Raji (cell line): ENCODE measurements around the gene PHACTR1.

Experiments used
- POLR2A ChIP-seq: IDR thresholded peaks from 2 replicates; pipeline ENCODE4 v1.6.1; 2011; ENCODE audit warnings: low read depth, low read length, control low read depth; ENCODE audit not compliant: insufficient read depth

The PHACTR1 gene

GRCh38 chr6:13260101-13260598 lies 543.6 kb downstream of the PHACTR1 start:
- no peak for TF ChIP-seq POLR2A

GRCh38 chr6:13260831-13261230 lies 544.3 kb downstream of the PHACTR1 start:
- no peak for TF ChIP-seq POLR2A

DNA sequence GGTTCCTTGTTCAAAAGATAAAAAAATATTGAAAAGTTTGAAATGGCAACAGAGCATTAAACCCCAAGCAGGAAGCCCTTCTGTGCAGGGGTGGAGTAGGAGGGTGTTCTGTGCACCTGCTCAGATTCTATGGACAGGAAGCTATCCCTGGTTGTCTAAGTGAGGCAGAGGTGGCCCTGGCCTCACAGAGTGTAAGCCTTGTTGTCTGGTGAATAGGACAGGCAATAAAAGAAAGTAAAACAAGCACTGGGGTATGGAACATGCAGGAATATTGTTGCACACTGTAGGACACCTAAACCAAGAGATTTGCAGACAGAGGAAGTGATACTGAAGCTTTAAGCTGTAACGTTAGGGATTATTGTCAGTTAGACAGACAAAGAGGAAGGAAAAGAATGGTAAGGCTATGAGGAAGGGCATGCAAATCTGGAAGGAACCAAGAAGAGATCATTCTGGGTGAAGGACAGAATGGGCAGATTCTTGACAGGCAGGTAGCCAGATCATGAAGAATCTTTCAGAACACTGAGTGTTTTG lies 545.0 kb downstream of the PHACTR1 start:
- TF ChIP-seq POLR2A, result 0 out of 2 replicates have a peak, but pooled peaks have one; percentile 39

DNA sequence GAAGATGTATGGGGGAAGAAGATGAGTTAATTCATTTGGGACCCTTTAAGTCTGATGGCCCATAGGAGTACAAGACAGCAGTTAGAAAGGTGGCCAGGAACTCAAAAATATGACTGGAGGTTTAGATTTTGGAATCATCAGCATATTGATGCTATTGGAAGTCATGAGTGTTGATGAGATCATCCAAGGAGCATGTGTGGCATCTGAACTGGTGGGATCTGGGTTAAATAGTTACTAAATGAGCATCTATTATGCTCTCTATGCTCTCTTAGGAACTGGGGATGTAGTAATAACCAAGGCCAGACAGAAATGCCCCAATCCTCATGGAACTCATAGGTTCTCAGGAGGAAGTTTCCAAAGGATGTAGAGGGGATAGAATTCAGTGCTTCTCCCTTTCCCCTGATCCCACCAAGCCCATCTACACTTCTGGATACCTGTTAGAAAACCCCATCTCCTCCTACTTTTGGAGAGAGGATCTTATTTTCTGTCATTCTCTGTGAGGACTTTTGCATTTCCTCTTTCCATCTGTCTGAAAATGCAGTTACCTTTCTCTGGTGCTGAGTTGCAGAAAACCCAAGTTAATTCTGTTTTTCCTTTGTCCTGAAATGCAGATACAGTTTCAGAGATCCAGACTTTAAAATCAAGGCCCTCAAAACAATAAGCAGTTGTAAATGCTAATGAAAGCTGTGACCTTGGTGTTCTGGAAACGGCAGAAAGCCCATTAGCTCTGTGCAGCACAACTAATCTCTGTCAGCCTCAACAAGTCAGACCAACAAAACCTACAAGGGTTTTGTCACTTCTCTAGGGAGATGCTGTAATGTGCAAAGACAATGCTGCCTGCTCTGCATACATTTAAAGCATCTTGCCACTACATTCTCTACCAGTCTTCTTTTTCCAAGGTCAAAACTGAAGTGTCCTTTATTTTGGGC lies 546.0 kb downstream of the PHACTR1 start:
- no peak for TF ChIP-seq POLR2A

GRCh38 chr6:13263669-13264068 lies 547.1 kb downstream of the PHACTR1 start:
- no peak for TF ChIP-seq POLR2A

- TF ChIP-seq POLR2A, result no peak
Observed at GRCh38 chr6:13267142-13267651, 550.6 kb downstream of the PHACTR1 start.

DNA sequence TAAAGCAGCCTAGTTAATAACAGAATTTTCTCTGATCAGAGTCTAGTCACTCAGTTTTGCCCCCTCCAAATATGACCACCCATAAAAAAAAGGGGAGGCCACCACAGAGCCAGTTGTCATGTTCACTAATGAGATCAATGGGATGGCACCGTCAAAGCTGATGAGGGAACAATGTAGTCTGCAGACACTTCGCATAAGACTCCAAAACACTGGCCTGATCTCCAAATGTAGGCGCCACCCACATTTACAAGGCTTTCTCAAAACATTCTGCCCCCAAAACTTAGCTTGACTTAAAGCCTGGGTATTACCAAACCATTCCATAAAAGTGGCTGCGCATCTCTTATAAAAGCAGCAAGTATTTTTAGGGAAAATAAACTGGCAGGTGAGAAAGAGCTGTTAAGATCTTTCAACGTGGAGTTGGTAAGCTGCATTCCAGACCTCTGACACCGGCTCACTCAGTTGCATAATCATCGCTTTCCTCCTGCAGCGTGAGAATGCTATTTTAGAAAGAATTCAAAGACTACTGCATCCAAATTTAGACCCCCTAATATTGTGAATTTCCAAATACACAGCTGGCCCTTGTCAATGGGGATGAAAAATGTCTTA lies 552.4 kb downstream of the PHACTR1 start:
- no peak for TF ChIP-seq POLR2A

GRCh38 chr6:13272131-13273046 lies 555.8 kb downstream of the PHACTR1 start:
- no peak for TF ChIP-seq POLR2A

- TF ChIP-seq POLR2A, result no peak
Observed at GRCh38 chr6:13273202-13273930, 556.8 kb downstream of the PHACTR1 start.

DNA sequence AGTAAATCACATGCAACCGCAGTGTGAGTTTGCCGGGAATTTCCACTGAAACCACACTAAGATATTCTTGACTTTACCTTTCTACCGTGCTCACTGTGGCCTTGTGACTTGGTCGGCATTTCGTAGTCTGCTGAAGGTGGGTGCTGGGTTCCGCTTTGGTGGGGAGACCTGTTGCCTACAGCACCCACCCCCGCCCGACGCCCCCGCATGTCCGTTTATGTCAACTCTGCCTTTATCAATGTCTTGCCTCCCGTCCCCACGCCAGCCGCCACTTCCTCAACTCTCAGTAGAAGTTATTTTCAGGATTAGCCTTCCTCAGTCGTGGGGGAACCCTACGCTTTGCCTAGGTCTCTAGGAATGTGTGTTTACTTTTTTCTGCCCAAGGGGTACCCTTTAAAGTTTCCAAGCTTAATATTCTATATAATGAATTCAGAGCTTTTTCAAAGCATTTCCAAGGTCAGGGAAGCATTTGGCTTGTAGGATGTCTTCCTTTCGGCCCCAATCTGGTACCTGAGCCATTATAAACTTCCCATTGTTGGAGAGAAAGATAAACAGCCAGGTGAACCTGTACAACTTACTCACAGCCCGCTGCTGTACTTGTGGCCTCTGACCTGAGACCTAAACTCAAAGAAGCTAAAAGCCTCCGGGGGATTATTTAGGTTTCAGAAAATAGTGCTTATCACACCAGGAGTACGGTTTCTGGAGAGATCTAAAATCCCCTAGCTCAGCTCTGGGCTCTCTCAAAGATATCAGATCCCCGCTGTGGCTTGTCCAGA lies 557.6 kb downstream of the PHACTR1 start:
- TF ChIP-seq POLR2A, result no peak

DNA sequence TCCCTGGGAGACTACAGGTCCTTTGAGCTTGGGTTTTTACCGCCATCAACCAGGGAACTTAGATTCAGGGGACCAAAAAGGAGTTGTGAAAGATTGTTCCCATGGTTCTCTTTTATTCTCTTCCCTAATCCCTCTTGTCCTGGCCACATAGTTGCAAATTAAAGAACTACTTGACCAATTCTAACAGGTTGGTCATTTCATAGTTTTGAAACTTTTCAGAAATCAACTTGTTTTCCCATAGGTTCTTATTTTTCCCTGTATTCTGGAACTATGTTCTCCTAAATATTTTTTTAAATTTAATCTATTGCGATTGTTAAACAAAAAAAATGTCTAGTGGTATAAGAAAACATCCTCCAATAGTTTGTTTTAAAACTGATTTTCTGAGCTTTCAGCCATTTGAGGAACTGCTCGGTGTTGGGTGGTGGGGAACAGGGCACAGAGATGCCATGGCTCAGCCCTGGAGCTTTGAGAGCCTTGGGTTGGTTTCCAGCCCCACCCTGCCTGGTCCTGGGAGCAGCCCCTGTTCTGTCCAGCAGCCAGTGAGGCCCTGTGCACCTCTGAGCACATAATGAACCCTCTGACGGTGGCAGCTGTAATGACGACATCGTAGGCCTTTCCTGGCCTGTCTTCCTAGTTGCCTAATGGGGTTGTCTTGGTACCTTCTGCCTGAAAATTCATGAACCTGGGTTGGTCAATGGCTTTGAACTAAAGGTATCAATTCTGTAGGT lies 558.3 kb downstream of the PHACTR1 start:
- no peak for TF ChIP-seq POLR2A

DNA sequence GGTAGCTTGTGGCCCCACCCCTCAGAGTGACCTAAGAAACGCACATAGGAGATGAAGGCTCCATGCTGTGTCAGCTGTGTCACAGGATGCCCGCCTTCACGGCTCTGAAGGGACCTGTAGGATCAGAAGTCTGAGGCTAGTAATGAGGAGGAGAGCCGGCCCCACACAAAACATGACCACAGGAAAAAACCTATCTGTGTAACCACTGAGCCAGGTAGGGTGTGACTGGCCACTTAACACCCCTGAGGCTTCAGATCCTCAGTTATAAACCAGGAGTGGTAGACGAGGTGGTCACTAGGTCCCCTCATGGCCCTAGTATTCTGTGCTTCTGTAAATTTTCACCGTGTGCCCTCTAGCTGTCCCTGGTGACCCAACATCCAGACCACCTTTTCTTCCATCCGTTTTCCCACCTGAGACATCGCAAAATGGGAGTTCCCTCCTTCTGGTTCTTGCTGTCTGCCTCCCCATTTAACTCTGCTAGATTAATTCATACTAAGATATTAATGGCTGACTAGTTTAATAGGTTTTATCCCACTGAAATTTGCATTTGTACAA lies 558.9 kb downstream of the PHACTR1 start:
- no peak for TF ChIP-seq POLR2A
